Liver (tissue), 9 donors: ENCODE measurements around the gene ELMO2. TPM values are rescaled to one million over a fixed set of nuclear protein-coding genes. Genes with fewer than 3 reads are reported as not detected.

Experiments used
- DNase-seq: peaks from one replicate; pipeline ENCODE4 v3.0.0-alpha.2; 2017; ENCODE audit warnings: low spot score
- H3K27ac ChIP-seq, 2 donors: one replicate each; pipeline ENCODE4 v1.7.0; 2013; ENCODE audit warnings: inconsistent platforms in 2 of 2, low read length in 2 of 2, control low read depth in 1 of 2, low read depth in 1 of 2, mild to moderate bottlenecking in 1 of 2
- H3K27me3 ChIP-seq, 4 donors: one replicate each; pipeline versions ENCODE4 v1.6.1 to v1.7.0; 2013; ENCODE audit warnings: low read length in 3 of 4, inconsistent platforms in 1 of 4, mild to moderate bottlenecking in 1 of 4, moderate library complexity in 1 of 4; ENCODE audit not compliant: control insufficient read depth in 4 of 4, insufficient read depth in 4 of 4
- H3K36me3 ChIP-seq, 4 donors: one replicate each; pipeline versions ENCODE4 v1.6.1 to v1.7.0; 2013; ENCODE audit warnings: low read length in 3 of 4, mild to moderate bottlenecking in 3 of 4, low read depth in 1 of 4, moderate library complexity in 1 of 4; ENCODE audit not compliant: control insufficient read depth in 4 of 4, insufficient read depth in 3 of 4
- H3K4me1 ChIP-seq, 4 donors: one replicate each; pipeline versions ENCODE4 v1.6.1 to v1.7.0; 2013; ENCODE audit warnings: low read length in 3 of 4, mild to moderate bottlenecking in 3 of 4, moderate library complexity in 1 of 4; ENCODE audit not compliant: control insufficient read depth in 4 of 4, insufficient read depth in 4 of 4
- H3K4me3 ChIP-seq, 3 donors: one replicate each; pipeline versions ENCODE4 v1.6.1 to v1.7.0; 2013; ENCODE audit warnings: low read length in 3 of 3, control low read depth in 1 of 3, low read depth in 1 of 3, mild to moderate bottlenecking in 1 of 3
- H3K9ac ChIP-seq, 2 donors: one replicate each; pipeline ENCODE4 v1.7.0; 2013; ENCODE audit warnings: low read length in 2 of 2, mild to moderate bottlenecking in 2 of 2, moderate library complexity in 2 of 2, control low read depth in 1 of 2, low read depth in 1 of 2
- H3K9me3 ChIP-seq, 4 donors: one replicate each; pipeline versions ENCODE4 v1.6.1 to v1.7.0; 2013; ENCODE audit warnings: low read length in 3 of 4; ENCODE audit not compliant: control insufficient read depth in 4 of 4
- ATF3 ChIP-seq: IDR thresholded peaks from 2 replicates; pipeline ENCODE4 v1.6.1; 2016; ENCODE audit warnings: antibody characterized with exemption
- CTCF ChIP-seq: fragments of 150-350 bp; IDR thresholded peaks from 2 replicates; pipeline ENCODE4 v1.5.1; 2017; ENCODE audit warnings: improper control_type of control experiment, low read depth, low read length; ENCODE audit not compliant: missing input control
- EGR1 ChIP-seq, 2 donors: IDR thresholded peaks; 2 replicates each; pipeline ENCODE4 v1.6.1; 2016 to 2018; ENCODE audit warnings: antibody characterized with exemption in 2 of 2, low read depth in 2 of 2
- FOXA1 ChIP-seq: IDR thresholded peaks from 2 replicates; pipeline ENCODE4 v1.6.1; 2016; ENCODE audit warnings: antibody characterized with exemption
- FOXA2 ChIP-seq: IDR thresholded peaks from 2 replicates; pipeline ENCODE4 v1.6.1; 2016; ENCODE audit warnings: antibody characterized with exemption
- GABPA ChIP-seq, 2 donors: IDR thresholded peaks in 1 of 2; conservative IDR thresholded peaks in 1 of 2; 2 replicates each; pipeline ENCODE4 v1.6.1; 2016; ENCODE audit warnings: antibody characterized with exemption in 2 of 2, mild to moderate bottlenecking in 1 of 2, moderate library complexity in 1 of 2
- HNF4A ChIP-seq, 2 donors: conservative IDR thresholded peaks; 2 replicates each; pipeline ENCODE4 v1.6.1; 2016; ENCODE audit warnings: antibody characterized with exemption in 2 of 2, mild to moderate bottlenecking in 2 of 2
- HNF4G ChIP-seq: IDR thresholded peaks from 2 replicates; pipeline ENCODE4 v1.6.1; 2016; ENCODE audit warnings: antibody characterized with exemption
- JUND ChIP-seq, 2 donors: IDR thresholded peaks; 2 replicates each; pipeline ENCODE4 v1.6.1; 2016; ENCODE audit warnings: antibody characterized with exemption in 2 of 2
- MAX ChIP-seq: IDR thresholded peaks from 2 replicates; pipeline ENCODE4 v1.6.1; 2016; ENCODE audit warnings: antibody characterized with exemption
- NR2F2 ChIP-seq: IDR thresholded peaks from 2 replicates; pipeline ENCODE4 v1.6.1; 2016; ENCODE audit warnings: antibody characterized with exemption
- RAD21 ChIP-seq, 2 donors: IDR thresholded peaks; 2 replicates each; pipeline ENCODE4 v1.6.1; 2016; ENCODE audit warnings: antibody characterized with exemption in 2 of 2, mild to moderate bottlenecking in 2 of 2
- REST ChIP-seq: IDR thresholded peaks from 2 replicates; pipeline ENCODE4 v1.6.1; 2016; ENCODE audit warnings: antibody characterized with exemption, mild to moderate bottlenecking
- RXRA ChIP-seq, 2 donors: IDR thresholded peaks; 2 replicates each; pipeline ENCODE4 v1.6.1; 2017 to 2018; ENCODE audit warnings: antibody characterized with exemption in 2 of 2, mild to moderate bottlenecking in 1 of 2
- SP1 ChIP-seq: IDR thresholded peaks from 2 replicates; pipeline ENCODE4 v1.6.1; 2018; ENCODE audit warnings: antibody characterized with exemption, mild to moderate bottlenecking
- TAF1 ChIP-seq: conservative IDR thresholded peaks from 2 replicates; pipeline ENCODE4 v1.6.1; 2016; ENCODE audit warnings: antibody characterized with exemption, mild to moderate bottlenecking
- YY1 ChIP-seq: IDR thresholded peaks from 2 replicates; pipeline ENCODE4 v1.6.1; 2016; ENCODE audit warnings: antibody characterized with exemption, mild to moderate bottlenecking
- ZBTB33 ChIP-seq: IDR thresholded peaks from 2 replicates; pipeline ENCODE4 v1.6.1; 2016; ENCODE audit warnings: antibody characterized with exemption
- WGBS: extraction: QIAGEN DNeasy Blood & Tissue Kit; methylation state at CpG from one replicate; pipeline ENCODE4 v1.1.7; 2013; 5-methylcytosine and 5-hydroxymethylcytosine counted together
- polyA plus RNA-seq, 2 donors: library from polyadenylated mRNA; stranded (reverse) in 1 of 2; unstranded in 1 of 2; fragments of 200-250 nt in 1 of 2; fragments of >200 nt in 1 of 2; fragmentation: Nextera tagmentation in 1 of 2; extraction: Ambion mirVana in 1 of 2; gene quantifications; one replicate each; pipeline versions ENCODE4 v1.2.1 to v1.2.3, GENCODE V29; 2013 to 2015
- total RNA-seq, 2 donors: library from RNA; depleted of rRNA; stranded (reverse); fragments of >200 nt; gene quantifications; one replicate each; pipeline ENCODE4 v1.2.3, GENCODE V29; 2014
- donor health status: healthy.
- donor health status: healthy.
- donor health status: healthy.
- donor health status: healthy.
- donor health status: healthy.

Gene ELMO2
- total and polyA plus RNA-seq, 4 donors, result 7.9 to 16.0 (median 13.9) TPM

GRCh38 chr20:46399401-46399800, 7.0 kb downstream of the ELMO2 start:
- H3K4me1 ChIP-seq, result peaks cover 19 to 42% (median 29%) of the 10 kb centered on the region in 4 donors
- 56% methylated on average over 3 of the region's 3 CpGs for WGBS

More at GRCh38 chr20:46399401-46399800, 7.0 kb downstream of the ELMO2 start:
- Histone ChIP-seq H3K9me3 (no peaks in the 10 kb centered on the region), H3K9ac (no peak overlapping the region), H3K36me3 (peaks cover 0 to 4% (median under 1%) of the 10 kb centered on the region in 4 donors), H3K27ac (peak overlapping the region in 1 of 2 donors; percentile 29), H3K4me3 (no peak overlapping the region), H3K27me3 (no peaks in the 10 kb centered on the region)
- no peak for DNase-seq
- TF ChIP-seq HNF4A (conservative IDR thresholded peaks at IDR 0.05) (no peak), ATF3 (no peak), FOXA1 (no peak), HNF4G (no peak), JUND (IDR thresholded peaks at IDR 0.05) (no peak), TAF1 (no peak), RAD21 (IDR thresholded peaks at IDR 0.05) (no peak), RXRA (IDR thresholded peaks at IDR 0.05) (no peak), REST (no peak), SP1 (no peak), YY1 (no peak), EGR1 (IDR thresholded peaks at IDR 0.05; ENCODE audit: low read depth in 2 of 2) (no peak), NR2F2 (no peak), ZBTB33 (no peak), MAX (no peak), CTCF (no peak), GABPA (IDR thresholded peaks at IDR 0.05 in 1 of 2, conservative IDR thresholded peaks at IDR 0.05 in 1 of 2) (no peak), FOXA2 (no peak)
